ENCODE data around the gene MED26. TPM values are rescaled to one million over a fixed set of nuclear protein-coding genes. Genes with fewer than 3 reads are reported as not detected.

The MED26 gene
- total and polyA plus RNA-seq, 2 experiments from 2014 or later = 6.6 to 7.8 TPM

- DNase-seq (ENCODE audit: low spot score) = no peak
- WGBS (ENCODE audit: low lambda C conversion rate, missing lambda C conversion rate) = 97% methylated on average over 40 of the region's 52 CpGs
- Histone ChIP-seq H3K4me3 (no peak overlapping the region), H3K27me3 (no peaks in the 10 kb centered on the region), H3K9me2 (replicated peaks; ENCODE audit: insufficient read depth) (no peaks in the 10 kb centered on the region), H4K20me1 (ENCODE audit: insufficient read depth, poor library complexity, severe bottlenecking) (peaks cover 71% of the 10 kb centered on the region), H3K79me2 (peaks cover 93% of the 10 kb centered on the region), H2AFZ (no peak overlapping the region), H3K4me2 (no peak overlapping the region), H3K36me3 (replicated peaks; ENCODE audit: insufficient read depth, low read depth) (no peaks in the 10 kb centered on the region), H3K9me3 (ENCODE audit: low read depth) (no peaks in the 10 kb centered on the region), H3K4me1 (ENCODE audit: insufficient read depth) (peaks cover 12% of the 10 kb centered on the region), H3K27ac (no peak overlapping the region)
- TF ChIP-seq EZH2phosphoT487 (IDR thresholded peaks at IDR 0.05; ENCODE audit: low read depth, severe bottlenecking, unreplicated experiment) = no peak
- TF ChIP-seq CTCF (IDR thresholded peaks at IDR 0.05; ENCODE audit: poor library complexity) = no peak
- no peak for TF ChIP-seq EZH2 (IDR thresholded peaks at IDR 0.05; ENCODE audit: borderline replicate concordance)
Measured at GRCh38 chr19:16576690-16577530, 51.1 kb downstream of the MED26 start.

GRCh38 chr19:16575861-16576689 is 51.9 kb downstream of the MED26 start:
- Histone ChIP-seq H3K27ac (no peak overlapping the region), H4K20me1 (ENCODE audit: insufficient read depth, poor library complexity, severe bottlenecking) (peaks cover 63% of the 10 kb centered on the region), H3K4me3 (no peak overlapping the region), H3K36me3 (replicated peaks; ENCODE audit: insufficient read depth, low read depth) (no peaks in the 10 kb centered on the region), H3K27me3 (no peaks in the 10 kb centered on the region), H3K79me2 (peaks cover 93% of the 10 kb centered on the region), H2AFZ (no peak overlapping the region), H3K9me3 (ENCODE audit: low read depth) (no peaks in the 10 kb centered on the region), H3K4me1 (ENCODE audit: insufficient read depth) (peaks cover 16% of the 10 kb centered on the region), H3K9me2 (replicated peaks; ENCODE audit: insufficient read depth) (no peaks in the 10 kb centered on the region), H3K4me2 (no peak overlapping the region)
- no peak for TF ChIP-seq EZH2 (IDR thresholded peaks at IDR 0.05; ENCODE audit: borderline replicate concordance)
- TF ChIP-seq CTCF (IDR thresholded peaks at IDR 0.05; ENCODE audit: poor library complexity) = no peak
- TF ChIP-seq EZH2phosphoT487 (IDR thresholded peaks at IDR 0.05; ENCODE audit: low read depth, severe bottlenecking, unreplicated experiment) = no peak
- WGBS (ENCODE audit: low lambda C conversion rate, missing lambda C conversion rate) = 89% methylated on average over 34 of the region's 48 CpGs
- no peak for DNase-seq (ENCODE audit: low spot score)

GRCh38 chr19:16575282-16575681 is 52.7 kb downstream of the MED26 start:
- TF ChIP-seq EZH2 (IDR thresholded peaks at IDR 0.05; ENCODE audit: borderline replicate concordance) (no peak), EZH2phosphoT487 (IDR thresholded peaks at IDR 0.05; ENCODE audit: low read depth, severe bottlenecking, unreplicated experiment) (no peak), CTCF (IDR thresholded peaks at IDR 0.05; ENCODE audit: poor library complexity) (no peak)
- no peak overlapping the region for H3K4me3 ChIP-seq
- no peak overlapping the region for H3K27ac ChIP-seq
- H3K27me3 ChIP-seq = no peaks in the 10 kb centered on the region
- no peaks in the 10 kb centered on the region for H3K9me2 ChIP-seq (replicated peaks; ENCODE audit: insufficient read depth)
- H2AFZ ChIP-seq = no peak overlapping the region
- no peaks in the 10 kb centered on the region for H3K36me3 ChIP-seq (replicated peaks; ENCODE audit: insufficient read depth, low read depth)
- no peaks in the 10 kb centered on the region for H3K9me3 ChIP-seq (ENCODE audit: low read depth)
- WGBS (ENCODE audit: low lambda C conversion rate, missing lambda C conversion rate) = 96% methylated on average over 2 of the region's 2 CpGs
- H3K4me1 ChIP-seq (ENCODE audit: insufficient read depth) = peaks cover 22% of the 10 kb centered on the region
- peaks cover 93% of the 10 kb centered on the region for H3K79me2 ChIP-seq
- DNase-seq (ENCODE audit: low spot score) = no peak
- peaks cover 55% of the 10 kb centered on the region for H4K20me1 ChIP-seq (ENCODE audit: insufficient read depth, poor library complexity, severe bottlenecking)
- H3K4me2 ChIP-seq = no peak overlapping the region

Measured in hepatocyte (in vitro differentiated cells).